Measurements from ENCODE around the gene SERPING1. TPM values are rescaled to one million over a fixed set of nuclear protein-coding genes. Genes with fewer than 3 reads are reported as not detected.

The SERPING1 gene
- total and polyA plus RNA-seq, 2 of the 13 experiments (the other 11 are each of a cell fraction or from before 2014, with no cell fraction given) = 2.0 to 10.4 TPM

- TF ChIP-seq ARID5B (CRISPR knock-in tag; IDR thresholded peaks at IDR 0.05) (0 out of 2 replicates have a peak, but pooled peaks have one; percentile 7), ATF7-NPFF (CRISPR knock-in tag; IDR thresholded peaks at IDR 0.05; ENCODE audit: low read depth) (no peak), TFDP2 (CRISPR knock-in tag; IDR thresholded peaks at IDR 0.05) (no peak), SCMH1 (CRISPR knock-in tag; IDR thresholded peaks at IDR 0.05; ENCODE audit: borderline replicate concordance) (no peak), RXRB (CRISPR knock-in tag; IDR thresholded peaks at IDR 0.05; ENCODE audit: borderline replicate concordance) (peak; percentile 15; the same call in 1 of the 2 replicates), LCORL (IDR thresholded peaks at IDR 0.05) (no peak), LCORL (CRISPR knock-in tag; IDR thresholded peaks at IDR 0.05) (0 out of 2 replicates have a peak, but pooled peaks have one; percentile 8), IRF1 (CRISPR knock-in tag; IDR thresholded peaks at IDR 0.05; ENCODE audit: low read depth) (peak; percentile 94; the same call in 1 of the 2 replicates), ZNF274 (CRISPR knock-in tag; IDR thresholded peaks at IDR 0.05) (no peak), NCOA2 (CRISPR knock-in tag; IDR thresholded peaks at IDR 0.05) (0 out of 2 replicates have a peak, but pooled peaks have one; percentile 9), ARID4A (CRISPR knock-in tag; IDR thresholded peaks at IDR 0.05; ENCODE audit: borderline replicate concordance) (peak; percentile 39; the same call in 1 of the 2 replicates), FIP1L1 (IDR thresholded peaks at IDR 0.05; ENCODE audit: borderline replicate concordance, insufficient read depth, low read depth, low read length) (no peak), ZFX (CRISPR knock-in tag; IDR thresholded peaks at IDR 0.05; ENCODE audit: low read depth) (0 out of 2 replicates have a peak, but pooled peaks have one; percentile 54), IRF2 (CRISPR knock-in tag; IDR thresholded peaks at IDR 0.05) (peak; percentile 97)
These were observed 31.2 kb upstream of the SERPING1 start (continued) for GRCh38 chr11:57566005-57566904.
